ENCODE data around the gene ZSCAN21.

Gene ZSCAN21

GRCh38 chr7:100088095-100088620, 38.6 kb downstream of the ZSCAN21 start:
- CTCF ChIA-PET: interaction anchor here (0.6 kb wide), 1 partner anchor 308 kb away, joined by 3 read pairs; no protein-coding TSS in a partner anchor
- peaks cover 8% of the 10 kb centered on the region for H3K4me1 ChIP-seq (ENCODE audit: control insufficient read depth, insufficient read depth, low read length)
- peak; percentile 96 for TF ChIP-seq ZNF121 (tag by site-specific recombination; IDR thresholded peaks at IDR 0.05)
- TF ChIP-seq ZFP37 (tag by site-specific recombination; IDR thresholded peaks at IDR 0.05): no peak
- H3K9me3 ChIP-seq (ENCODE audit: control insufficient read depth, insufficient read depth, low read depth, low read length): no peaks in the 10 kb centered on the region
- H3K36me3 ChIP-seq (ENCODE audit: control insufficient read depth in 2 of 2, insufficient read depth in 1 of 2, low read length in 2 of 2): peaks cover 8 to 30% of the 10 kb centered on the region in 2 experiments
- POLR2A ChIA-PET: interaction anchor here (0.7 to 7.9 kb wide), 2 partner anchors 13 to 39 kb away, joined by 3 to 115 read pairs; partner anchors contain the start of genes AP4M1, MBLAC1 and MCM7
- H3K4me3 ChIP-seq (ENCODE audit: low read depth, low read length): peak overlapping the region; percentile 86
- peak overlapping the region; percentile 79 for H3K27ac ChIP-seq (ENCODE audit: extremely low read depth, low read depth, low read length)

- ChIA-PET POLR2A (interaction anchor here (0.7 to 7.9 kb wide), 2 partner anchors 12 to 38 kb away, joined by 3 to 115 read pairs; partner anchors contain the start of genes AP4M1, MBLAC1 and MCM7), CTCF (interaction anchor here (0.6 kb wide), 1 partner anchor 307 kb away, joined by 3 read pairs; no protein-coding TSS in a partner anchor)
- Histone ChIP-seq H3K9me3 (ENCODE audit: control insufficient read depth, insufficient read depth, low read depth, low read length) (no peaks in the 10 kb centered on the region), H3K27ac (ENCODE audit: extremely low read depth, low read depth, low read length) (peak within 1 kb of the TSS; percentile 79), H3K4me3 (ENCODE audit: low read depth, low read length) (peak within 1 kb of the TSS; percentile 86), H3K4me1 (ENCODE audit: control insufficient read depth, insufficient read depth, low read length) (peaks cover 8% of the 10 kb centered on the region), H3K36me3 (ENCODE audit: control insufficient read depth in 2 of 2, insufficient read depth in 1 of 2, low read length in 2 of 2) (peaks cover 8 to 36% of the 10 kb centered on the region in 2 experiments)
- TF ChIP-seq INSM2 (tag by site-specific recombination; IDR thresholded peaks at IDR 0.05) (0 out of 2 replicates have a peak, but pooled peaks have one; percentile 28), TRIM28 (IDR thresholded peaks at IDR 0.05; ENCODE audit: borderline replicate concordance, low read length) (no peak), GLI2 (tag by site-specific recombination; IDR thresholded peaks at IDR 0.05; ENCODE audit: borderline replicate concordance, low read depth) (no peak), ZNF837 (tag by site-specific recombination; IDR thresholded peaks at IDR 0.05) (no peak), ZNF324 (tag by site-specific recombination; IDR thresholded peaks at IDR 0.05) (0 out of 2 replicates have a peak, but pooled peaks have one; percentile 37), ZEB2 (tag by site-specific recombination; IDR thresholded peaks at IDR 0.05) (peak; percentile 96), FEZF1 (tag by site-specific recombination; IDR thresholded peaks at IDR 0.05) (no peak), ZNF23 (tag by site-specific recombination; IDR thresholded peaks at IDR 0.05; ENCODE audit: borderline replicate concordance) (no peak), ZNF610 (tag by site-specific recombination; IDR thresholded peaks at IDR 0.05; ENCODE audit: borderline replicate concordance) (peak; percentile 71; the same call in 1 of the 2 replicates), ZBTB21 (tag by site-specific recombination; IDR thresholded peaks at IDR 0.05) (no peak), PBX3 (CRISPR knock-in tag; IDR thresholded peaks at IDR 0.05) (peak; percentile 91; the same call in 1 of the 2 replicates), PRDM4 (tag by site-specific recombination; IDR thresholded peaks at IDR 0.05) (no peak), ZNF19 (tag by site-specific recombination; IDR thresholded peaks at IDR 0.05; ENCODE audit: low read depth) (no peak), ZNF777 (tag by site-specific recombination; IDR thresholded peaks at IDR 0.05; ENCODE audit: borderline replicate concordance) (no peak; the same call in 1 of the 2 replicates), ZFP37 (tag by site-specific recombination; IDR thresholded peaks at IDR 0.05) (peak; percentile 21; the same call in 1 of the 2 replicates), HOXD13 (CRISPR knock-in tag; IDR thresholded peaks at IDR 0.05; ENCODE audit: borderline replicate concordance) (no peak), BCL6B (tag by site-specific recombination; IDR thresholded peaks at IDR 0.05) (no peak), ZNF146 (tag by site-specific recombination; IDR thresholded peaks at IDR 0.05) (no peak), ZNF202 (tag by site-specific recombination; IDR thresholded peaks at IDR 0.05; ENCODE audit: borderline replicate concordance) (no peak), ZSCAN18 (tag by site-specific recombination; IDR thresholded peaks at IDR 0.05) (no peak)
These were observed 39.3 kb downstream of the ZSCAN21 start, which contains the start of gene COPS6 for GRCh38 chr7:100088621-100089457. COPS6 (plus strand) TSS chr7:100088969; CDS start chr7:100088991, 22 bp downstream.
